Endometrium (tissue), 2 donors: ENCODE data around the gene CDC42EP4.
A peak's percentile ranks its signal among the peaks of the same experiment; 100 is the strongest.

Experiments
- FAIRE-seq: peaks from 2 replicates; lab custom pipeline; 2012; peaks lifted over from hg19 to GRCh38; lab: Jason Lieb, UNC
- donor health status: control.
- donor health status: control.

CDC42EP4 gene

DNA sequence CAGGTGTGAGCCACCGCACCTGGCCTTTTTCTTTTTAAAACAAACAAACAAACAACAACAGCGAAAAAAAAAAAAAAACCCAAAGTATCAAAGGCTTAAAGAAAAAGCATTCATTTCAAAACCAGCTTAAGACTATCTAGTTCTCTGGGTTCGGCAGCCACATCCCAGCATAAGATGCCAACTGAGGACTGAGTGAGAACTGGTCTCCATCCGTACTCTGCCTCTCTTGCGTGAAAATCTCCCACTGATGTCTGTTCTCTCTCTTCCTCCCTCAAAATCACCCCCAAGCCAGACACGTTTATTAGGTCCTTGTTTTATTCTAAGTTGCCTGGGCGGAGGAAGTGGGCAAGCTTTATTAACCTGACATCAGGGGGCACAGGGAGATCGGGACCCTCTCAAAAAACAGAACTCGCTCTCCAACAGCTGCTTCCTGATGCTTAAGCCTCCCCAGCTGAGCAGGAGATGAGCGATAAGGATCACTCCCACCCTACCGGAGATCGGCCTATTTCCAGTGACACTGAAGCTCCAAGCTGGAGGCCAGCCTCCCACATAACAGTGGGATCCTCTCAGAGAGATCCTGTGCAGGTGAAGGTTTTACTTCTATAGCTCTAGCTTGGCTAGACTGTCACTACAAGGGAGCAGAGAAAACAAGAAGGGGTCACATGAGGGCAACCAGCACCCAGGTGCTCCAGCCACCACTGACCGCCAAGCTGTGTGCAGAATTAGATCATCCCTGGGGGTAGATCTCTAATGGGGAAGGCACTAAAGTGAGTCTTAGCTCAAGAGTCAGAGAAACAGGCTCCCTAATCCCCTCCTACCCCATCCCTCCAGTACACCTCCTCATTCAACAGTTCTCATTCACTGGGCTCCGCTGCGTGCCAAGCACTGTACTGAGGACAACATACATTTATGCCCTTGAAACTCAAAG lies 13.6 kb downstream of the CDC42EP4 start:
- no peak for FAIRE-seq

GRCh38 chr17:73293480-73293911 lies 18.3 kb downstream of the CDC42EP4 start:
- no peak for FAIRE-seq

- FAIRE-seq = no peak
These were observed 18.8 kb downstream of the CDC42EP4 start for GRCh38 chr17:73293031-73293430.

- no peak for FAIRE-seq
These were observed 19.7 kb downstream of the CDC42EP4 start for GRCh38 chr17:73292031-73292531.

DNA sequence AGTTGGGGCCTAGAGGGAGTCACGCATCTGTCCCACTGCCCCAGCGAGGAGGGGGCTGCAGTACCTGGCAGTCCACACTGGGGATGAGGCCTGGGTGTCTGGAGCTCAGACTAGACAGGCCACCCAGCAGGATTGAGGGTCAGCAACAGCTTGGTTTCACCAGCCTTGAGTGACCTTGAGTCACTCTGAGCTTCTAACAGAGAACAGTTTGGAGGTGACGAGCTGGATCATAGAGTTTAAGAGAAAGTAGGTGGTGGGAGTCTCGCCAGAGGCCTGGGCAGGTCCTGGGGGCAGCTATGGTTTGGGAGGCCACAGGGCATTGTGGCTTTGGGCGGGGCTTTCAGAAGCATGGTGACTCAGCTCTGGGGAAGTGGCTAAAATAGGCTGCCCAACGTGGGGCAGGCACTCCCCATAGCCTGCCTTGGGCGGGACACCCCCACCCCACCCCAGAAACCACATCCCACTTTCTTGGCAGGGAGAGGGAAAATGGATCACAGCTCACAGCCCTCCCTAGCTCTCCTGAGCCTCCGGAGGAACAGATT lies 20.5 kb downstream of the CDC42EP4 start:
- FAIRE-seq = no peak

- no peak for FAIRE-seq
These were observed 21.2 kb downstream of the CDC42EP4 start for GRCh38 chr17:73290399-73291259.

GRCh38 chr17:73289549-73290254 lies 22.1 kb downstream of the CDC42EP4 start:
- no peak for FAIRE-seq

DNA sequence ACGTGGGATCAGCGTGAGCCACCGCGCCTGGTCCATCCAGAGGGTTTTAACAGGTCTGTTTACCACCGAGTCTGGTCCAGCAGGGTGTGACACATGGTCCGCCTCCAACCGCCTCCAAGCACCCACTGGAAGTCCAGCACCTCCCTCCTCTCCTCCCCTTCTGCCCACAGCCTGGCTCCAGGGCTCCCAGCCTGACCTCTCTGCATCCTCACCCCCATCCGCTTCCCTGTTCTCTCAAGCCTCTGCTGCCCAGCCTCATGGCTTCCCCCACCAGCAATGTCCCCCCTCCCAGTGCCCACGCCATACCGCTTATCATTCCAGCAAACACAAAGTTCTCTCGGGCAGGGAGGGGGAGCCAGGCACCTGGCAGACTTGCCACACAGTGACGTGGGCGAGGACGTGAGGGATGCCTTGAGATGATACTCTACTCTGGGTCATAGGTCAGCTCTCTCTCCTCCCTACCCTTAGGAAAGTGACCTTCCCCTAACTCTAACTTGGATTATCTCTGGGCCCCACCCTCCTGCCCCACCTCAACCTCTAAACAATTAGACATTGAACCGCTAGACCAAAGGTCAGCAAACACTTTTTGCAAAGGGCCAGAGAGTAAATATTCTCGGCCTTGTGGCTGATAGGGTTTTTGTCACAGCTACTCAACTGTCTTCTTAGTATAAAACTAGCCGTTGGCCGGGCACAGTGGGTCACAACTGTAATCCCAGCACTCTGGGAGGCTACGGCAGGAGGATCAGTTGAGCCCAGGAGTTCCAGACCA lies 23.1 kb downstream of the CDC42EP4 start:
- no peak for FAIRE-seq

GRCh38 chr17:73286863-73287296 lies 24.9 kb downstream of the CDC42EP4 start:
- no peak for FAIRE-seq

DNA sequence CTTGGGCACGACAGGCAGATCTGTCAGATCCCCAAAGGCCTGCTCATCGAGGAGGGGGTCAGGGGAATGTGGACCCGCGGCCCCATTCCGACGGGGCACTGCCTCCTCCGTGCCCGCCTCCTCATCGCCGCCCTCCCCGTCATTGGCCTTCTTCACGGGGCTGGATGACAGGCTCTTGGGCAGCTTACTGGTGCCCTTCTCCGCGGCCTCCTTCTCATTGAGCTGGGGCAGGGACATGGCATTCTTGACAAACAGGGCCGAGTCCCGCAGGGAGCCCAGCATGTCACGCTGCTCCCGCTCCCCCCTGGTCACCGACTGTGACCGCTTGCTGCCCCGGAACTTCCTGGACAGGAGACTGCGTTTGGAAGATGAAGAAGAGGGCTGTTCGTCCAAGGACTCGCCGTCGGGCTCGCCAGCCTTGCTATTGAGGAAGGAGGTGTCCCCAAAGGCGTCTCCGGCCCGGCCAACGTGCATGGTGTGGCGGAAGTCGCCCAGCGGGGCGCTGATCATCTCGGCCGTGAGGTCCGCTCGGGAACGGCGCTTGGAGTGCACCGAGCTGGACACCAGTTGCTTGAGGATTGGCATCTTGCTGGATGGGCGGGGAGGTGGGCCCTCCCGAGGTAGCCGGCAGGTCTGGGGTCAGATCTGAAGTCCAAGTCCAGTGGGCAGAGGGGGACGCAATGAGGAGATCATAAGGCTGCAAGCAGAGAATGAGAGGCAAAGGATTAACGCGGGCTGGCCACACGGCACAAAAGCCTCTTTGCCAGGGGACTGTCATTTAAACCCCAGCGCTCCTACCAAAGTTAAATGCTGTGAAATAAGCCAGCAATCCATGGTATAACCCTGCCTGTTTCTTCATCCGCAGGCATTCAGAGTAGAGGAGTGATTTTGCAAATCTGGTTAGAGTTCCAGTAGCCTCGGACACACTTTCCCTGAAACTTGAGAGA lies 25.6 kb downstream of the CDC42EP4 start:
- FAIRE-seq = no peak

DNA sequence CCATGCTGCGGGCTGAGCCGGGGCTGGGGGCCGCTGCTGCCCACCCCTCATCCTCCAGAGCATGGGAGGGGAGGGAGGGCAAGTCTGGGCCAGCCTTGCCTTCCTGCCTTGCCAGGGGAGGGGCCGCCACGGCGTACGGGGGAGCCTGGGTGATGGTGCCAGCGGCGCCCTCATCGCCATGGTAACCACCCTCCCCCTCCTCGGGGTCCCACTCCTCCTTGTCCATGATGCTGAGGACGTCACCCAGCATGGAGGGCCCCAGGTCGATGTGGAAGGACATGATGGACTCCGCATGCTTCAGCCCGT lies 26.2 kb downstream of the CDC42EP4 start:
- FAIRE-seq = no peak

GRCh38 chr17:73284906-73285602 lies 26.7 kb downstream of the CDC42EP4 start:
- FAIRE-seq = no peak

- no peak for FAIRE-seq
These were observed 27.4 kb downstream of the CDC42EP4 start for GRCh38 chr17:73284354-73284753.

DNA sequence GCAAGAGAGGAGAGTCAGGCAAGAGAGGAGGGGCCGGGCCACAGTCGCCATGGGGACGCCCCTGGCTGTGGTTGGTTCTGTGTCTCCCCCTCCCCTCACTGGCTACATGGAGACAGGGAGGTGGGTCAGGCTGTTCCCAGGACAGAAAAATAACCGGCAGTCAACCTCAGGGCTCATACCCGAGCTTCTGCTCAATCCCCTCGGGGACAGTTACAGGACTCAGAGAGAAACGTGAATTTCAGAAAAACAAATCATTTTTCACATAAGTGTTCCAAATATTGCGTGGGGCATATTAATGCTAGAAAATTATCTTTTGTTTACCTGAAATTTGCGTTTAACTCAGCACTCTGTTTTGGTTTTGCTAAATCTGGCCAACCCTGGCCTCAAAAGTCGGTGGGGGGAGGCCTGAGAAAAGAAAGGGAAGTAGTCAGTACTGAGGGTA lies 27.9 kb downstream of the CDC42EP4 start:
- peak; percentile 94 for FAIRE-seq

DNA sequence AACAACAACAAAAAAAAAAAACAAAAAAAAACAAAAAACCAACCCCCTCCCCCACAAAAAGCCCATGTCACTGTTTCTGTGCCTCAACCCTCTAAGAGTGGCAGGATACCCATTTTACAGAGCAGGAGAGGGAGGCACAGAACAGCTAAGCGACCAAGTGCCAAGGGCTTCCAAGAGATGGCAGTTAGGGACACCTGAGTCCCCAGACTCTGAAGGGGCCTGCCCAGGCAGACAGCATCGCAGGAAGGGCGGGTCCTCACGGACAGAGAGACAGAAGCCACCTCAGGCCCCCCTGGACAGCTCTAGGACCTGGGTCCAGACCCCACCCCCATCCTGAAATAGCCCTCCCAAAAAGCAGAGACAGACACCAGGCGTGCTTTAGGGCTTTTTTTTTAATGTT lies 28.6 kb downstream of the CDC42EP4 start:
- no peak for FAIRE-seq

GRCh38 chr17:73282629-73283028 lies 29.2 kb downstream of the CDC42EP4 start:
- no peak for FAIRE-seq

DNA sequence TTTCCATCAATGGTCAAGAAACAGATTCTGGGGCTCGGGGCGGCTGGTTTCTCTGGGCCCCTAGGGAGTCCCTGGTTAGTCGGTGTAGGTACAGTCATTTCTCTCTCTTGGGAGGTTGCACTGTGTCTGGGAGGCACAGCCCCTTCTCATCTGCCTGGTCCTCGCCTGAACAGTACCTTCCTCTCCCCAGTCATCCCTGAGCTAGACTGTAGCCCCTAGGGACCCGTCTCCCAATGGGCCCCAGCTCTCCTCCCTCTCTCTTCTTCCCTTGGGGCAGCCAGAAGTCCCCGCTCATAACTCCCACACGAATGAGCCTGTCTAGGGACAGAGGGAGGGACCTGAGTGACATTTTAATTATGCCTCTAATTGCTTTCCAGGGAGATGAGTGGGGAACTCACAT lies 29.9 kb downstream of the CDC42EP4 start:
- FAIRE-seq = no peak

DNA sequence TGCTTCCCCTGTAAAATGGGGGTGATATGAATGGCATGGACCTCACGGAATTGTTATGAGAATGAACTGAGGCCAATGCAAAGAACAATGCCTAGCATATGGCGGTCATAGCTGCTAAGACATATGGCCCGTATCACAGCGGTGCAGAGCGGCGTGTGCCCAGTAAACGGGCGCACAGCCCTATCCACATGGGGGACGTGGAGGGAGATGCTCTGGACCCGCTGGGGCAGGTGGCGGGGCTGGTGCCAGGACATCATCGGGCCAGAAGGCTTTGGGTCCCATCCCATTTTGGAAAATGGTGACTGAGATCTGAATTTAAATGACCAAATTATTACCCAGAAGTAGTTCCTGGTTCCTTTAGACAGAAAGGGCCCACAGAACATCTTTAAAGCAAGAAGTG lies 31.6 kb downstream of the CDC42EP4 start:
- FAIRE-seq = no peak

GRCh38 chr17:73279704-73280103 lies 32.1 kb downstream of the CDC42EP4 start:
- no peak for FAIRE-seq
